ENCODE data around the gene DBX1.
"Not testable (repeated sequence)": the region's sequence is repeated elsewhere in the genome, so short reads cannot be mapped to it uniquely, and the experiment has no call there.

DNA sequence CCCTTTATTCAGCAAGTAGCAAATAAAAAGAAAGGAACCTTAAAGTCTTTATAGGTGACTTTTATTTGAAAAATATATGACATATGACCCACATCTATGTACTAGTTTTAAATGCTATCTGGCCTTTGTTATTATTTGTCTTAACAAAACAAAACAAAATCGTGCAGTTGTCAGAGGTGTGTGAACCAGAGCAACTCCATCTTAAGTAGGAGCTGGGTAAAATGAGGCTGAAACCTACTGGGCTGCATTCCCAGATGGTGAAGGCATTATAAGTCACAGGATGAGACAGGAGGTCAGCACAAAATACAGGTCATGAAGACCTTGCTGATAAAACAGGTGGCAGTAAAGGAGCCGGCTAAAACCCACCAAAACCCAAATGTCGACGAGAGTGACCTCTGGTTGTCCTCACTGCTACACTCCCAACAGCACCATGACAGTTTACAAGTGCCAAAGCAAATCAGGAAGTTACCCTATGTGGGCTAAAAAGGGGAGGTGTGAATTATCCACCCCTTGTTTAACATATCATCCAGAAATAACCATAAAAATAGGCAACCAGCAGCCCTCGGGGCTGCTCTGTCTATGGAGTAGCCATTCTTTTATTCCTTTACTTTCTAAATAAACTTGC is 40.2 kb upstream of the DBX1 start:
- TF ChIP-seq CTCF (conservative IDR thresholded peaks at IDR 0.05; ENCODE audit: low read depth, low read length); EZH2 (IDR thresholded peaks at IDR 0.05; ENCODE audit: low read length, unreplicated experiment); EZH2phosphoT487 (IDR thresholded peaks at IDR 0.05; ENCODE audit: borderline replicate concordance, low read length): not testable (repeated sequence)

Data from PC-3 (cell line).